Measurements from ENCODE around the gene ATP6V1F.

Gene ATP6V1F

DNA sequence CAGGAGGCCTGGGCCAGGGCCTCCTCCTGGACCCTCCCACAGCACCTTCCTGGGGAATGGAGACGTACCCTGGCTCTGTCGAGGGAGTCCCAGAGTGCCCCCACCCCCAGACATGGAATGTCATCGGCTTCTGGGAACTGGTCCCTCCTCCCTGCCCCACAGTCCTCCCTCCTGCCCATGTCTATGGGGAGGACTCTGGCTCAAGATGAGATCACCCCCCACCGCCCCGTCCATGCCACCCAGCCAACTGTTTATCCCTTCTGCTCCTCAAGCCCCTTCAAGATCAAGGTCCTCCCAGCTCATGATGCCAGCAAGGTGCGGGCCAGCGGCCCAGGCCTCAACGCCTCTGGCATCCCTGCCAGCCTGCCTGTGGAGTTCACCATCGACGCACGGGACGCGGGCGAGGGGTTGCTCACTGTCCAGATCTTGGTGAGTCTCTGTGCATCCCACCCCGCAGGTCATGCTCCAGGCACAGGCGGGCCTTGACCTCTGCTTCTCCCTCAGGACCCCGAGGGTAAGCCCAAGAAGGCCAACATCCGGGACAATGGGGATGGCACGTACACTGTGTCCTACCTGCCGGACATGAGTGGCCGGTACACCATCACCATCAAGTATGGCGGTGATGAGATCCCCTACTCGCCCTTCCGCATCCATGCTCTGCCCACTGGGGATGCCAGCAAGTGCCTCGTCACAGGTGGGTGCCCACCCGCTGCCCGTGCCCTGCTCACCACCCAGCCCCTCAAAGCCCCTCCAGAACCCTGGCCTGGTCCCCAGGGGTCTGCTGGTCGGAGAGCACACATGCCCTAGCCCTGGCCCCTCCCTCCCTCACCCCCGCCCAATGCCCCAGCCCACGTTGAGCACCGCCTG lies 14.1 kb upstream of the ATP6V1F start:
- no peak for DNase-seq (ENCODE audit: low spot score)

DNA sequence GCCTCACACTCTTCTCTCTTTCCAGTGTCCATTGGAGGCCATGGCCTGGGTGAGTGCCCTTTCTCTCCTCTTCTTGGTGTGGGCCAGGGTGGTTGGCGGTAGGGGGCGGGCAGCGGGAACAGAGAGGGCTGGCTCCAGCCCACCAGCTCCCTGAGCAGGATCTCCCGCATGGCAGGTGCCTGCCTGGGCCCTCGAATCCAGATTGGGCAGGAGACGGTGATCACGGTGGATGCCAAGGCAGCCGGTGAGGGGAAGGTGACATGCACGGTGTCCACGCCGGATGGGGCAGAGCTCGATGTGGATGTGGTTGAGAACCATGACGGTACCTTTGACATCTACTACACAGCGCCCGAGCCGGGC lies 13.5 kb upstream of the ATP6V1F start:
- no peak for DNase-seq (ENCODE audit: low spot score)

DNA sequence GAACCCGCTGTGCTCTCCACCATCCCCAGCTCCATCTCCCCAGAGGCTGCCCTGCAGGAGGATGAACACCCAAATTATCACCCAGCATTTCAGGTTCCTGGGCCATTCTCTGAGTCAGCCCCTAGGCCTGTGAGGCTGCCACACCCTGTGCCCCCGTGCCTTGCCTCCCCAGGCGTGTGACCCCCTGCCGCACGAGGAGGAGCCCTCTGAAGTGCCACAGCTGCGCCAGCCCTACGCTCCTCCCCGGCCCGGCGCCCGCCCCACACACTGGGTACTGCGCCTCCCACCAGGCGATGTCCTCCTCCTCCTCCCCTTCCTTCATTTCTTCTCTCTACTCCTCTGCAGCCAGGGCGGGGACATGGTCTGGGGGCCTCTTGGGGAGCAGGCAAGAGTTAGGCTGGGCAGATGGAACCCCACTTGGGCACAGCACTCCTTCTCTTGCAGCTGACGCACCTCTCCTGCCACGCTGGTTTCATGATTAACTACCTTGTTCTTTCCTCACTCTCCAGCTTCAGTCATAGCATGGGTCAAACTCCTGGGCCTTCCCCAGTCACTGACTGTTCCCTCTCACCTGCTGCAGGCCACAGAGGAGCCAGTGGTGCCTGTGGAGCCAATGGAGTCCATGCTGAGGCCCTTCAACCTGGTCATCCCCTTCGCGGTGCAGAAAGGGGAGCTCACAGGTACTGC lies 12.7 kb upstream of the ATP6V1F start:
- DNase-seq (ENCODE audit: low spot score) = no peak

DNA sequence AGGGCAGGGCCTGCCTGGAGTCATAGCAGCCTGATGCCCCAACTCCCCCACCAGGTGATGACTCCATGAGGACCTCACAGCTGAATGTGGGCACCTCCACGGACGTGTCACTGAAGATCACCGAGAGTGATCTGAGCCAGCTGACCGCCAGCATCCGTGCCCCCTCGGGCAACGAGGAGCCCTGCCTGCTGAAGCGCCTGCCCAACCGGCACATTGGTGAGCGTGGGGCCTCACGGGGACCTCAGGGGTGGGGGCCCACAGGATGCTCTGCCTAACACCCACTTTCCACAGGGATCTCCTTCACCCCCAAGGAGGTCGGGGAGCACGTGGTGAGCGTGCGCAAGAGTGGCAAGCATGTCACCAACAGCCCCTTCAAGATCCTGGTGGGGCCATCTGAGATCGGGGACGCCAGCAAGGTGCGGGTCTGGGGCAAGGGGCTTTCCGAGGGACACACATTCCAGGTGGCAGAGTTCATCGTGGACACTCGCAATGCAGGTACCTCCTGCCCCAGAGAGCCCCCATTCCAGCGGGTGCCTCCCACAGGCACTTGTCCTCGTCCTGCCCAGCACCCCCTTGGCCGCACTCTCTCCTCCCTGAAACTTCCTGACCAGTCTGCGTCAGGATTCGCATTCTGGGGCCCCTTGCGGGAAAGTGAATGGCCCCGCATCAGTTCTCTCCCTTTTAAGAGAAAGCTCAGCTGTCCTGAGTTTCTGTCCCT lies 10.0 kb upstream of the ATP6V1F start:
- DNase-seq (ENCODE audit: low spot score) = no peak

DNA sequence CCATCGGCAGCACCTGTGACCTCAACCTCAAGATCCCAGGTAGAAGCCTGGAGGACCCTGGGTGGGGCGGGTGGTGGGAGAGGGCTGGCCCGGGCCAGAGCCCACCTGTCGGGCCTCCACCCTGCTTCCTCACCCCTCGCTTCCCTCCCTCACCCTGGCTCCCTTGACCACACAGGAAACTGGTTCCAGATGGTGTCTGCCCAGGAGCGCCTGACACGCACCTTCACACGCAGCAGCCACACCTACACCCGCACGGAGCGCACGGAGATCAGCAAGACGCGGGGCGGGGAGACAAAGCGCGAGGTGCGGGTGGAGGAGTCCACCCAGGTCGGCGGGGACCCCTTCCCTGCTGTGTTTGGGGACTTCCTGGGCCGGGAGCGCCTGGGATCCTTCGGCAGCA lies 8.9 kb upstream of the ATP6V1F start:
- no peak for DNase-seq (ENCODE audit: low spot score)

DNA sequence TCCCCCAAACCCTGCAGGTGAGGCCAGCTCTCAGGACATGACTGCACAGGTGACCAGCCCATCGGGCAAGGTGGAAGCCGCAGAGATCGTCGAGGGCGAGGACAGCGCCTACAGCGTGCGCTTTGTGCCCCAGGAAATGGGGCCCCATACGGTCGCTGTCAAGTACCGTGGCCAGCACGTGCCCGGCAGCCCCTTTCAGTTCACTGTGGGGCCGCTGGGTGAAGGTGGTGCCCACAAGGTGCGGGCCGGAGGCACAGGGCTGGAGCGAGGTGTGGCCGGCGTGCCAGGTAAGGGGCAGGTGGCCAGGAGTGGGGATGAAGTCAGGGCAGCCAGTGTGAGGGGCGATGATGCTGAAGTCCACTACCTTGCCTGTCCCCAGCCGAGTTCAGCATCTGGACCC lies 8.3 kb upstream of the ATP6V1F start:
- DNase-seq (ENCODE audit: low spot score) = no peak

- no peak for DNase-seq (ENCODE audit: low spot score)
Observed at GRCh38 chr7:128855559-128855958, 7.1 kb upstream of the ATP6V1F start.

GRCh38 chr7:128856001-128856718 lies 6.5 kb upstream of the ATP6V1F start:
- DNase-seq (ENCODE audit: low spot score) = no peak

GRCh38 chr7:128858380-128859231 lies 4.0 kb upstream of the ATP6V1F start:
- no peak for DNase-seq (ENCODE audit: low spot score)

DNA sequence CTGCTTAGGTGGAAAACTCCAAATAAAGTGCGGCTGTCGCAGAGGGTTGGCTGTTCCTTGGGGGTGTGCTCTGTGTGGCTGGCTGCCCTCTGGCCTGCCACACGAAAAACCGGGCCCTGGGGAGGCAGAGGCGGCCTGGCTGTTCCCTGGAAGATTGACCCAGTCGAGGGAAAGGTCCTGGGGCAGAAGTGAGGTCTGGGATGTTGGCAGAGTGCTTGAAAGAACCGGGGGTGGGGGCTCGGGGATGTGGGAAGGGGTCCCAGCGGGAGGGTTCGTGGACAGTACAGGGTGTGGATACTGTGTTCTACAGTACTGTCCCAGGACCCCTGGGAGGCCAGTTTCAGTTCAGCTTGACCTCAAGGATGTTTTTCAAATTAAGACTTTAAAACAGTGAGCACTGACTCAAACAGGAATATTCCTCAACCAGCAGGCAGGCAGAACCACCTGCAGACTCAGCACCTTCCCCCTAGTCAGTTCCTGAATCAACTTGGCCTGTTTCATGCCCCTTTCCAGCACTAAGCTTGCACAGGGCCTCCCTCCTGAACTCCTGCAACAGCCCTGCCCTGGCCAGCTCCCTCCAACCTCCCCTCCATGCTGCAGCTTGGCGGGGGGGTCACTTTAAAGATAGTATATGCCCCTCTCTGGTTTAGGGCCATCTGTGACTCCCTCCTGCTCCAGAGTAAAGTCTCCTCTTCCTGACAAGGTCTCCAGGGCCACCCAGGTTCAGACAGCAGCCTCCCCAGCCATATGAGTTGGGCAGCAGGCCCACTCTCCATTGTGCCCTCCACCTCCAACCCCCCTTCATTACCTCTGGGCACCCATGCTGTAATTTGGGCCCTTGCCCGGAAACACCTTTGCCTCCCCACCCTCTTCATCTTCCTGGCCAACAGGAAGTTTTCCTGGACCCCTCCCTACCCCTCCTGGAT lies 3.2 kb upstream of the ATP6V1F start:
- no peak for DNase-seq (ENCODE audit: low spot score)

DNA sequence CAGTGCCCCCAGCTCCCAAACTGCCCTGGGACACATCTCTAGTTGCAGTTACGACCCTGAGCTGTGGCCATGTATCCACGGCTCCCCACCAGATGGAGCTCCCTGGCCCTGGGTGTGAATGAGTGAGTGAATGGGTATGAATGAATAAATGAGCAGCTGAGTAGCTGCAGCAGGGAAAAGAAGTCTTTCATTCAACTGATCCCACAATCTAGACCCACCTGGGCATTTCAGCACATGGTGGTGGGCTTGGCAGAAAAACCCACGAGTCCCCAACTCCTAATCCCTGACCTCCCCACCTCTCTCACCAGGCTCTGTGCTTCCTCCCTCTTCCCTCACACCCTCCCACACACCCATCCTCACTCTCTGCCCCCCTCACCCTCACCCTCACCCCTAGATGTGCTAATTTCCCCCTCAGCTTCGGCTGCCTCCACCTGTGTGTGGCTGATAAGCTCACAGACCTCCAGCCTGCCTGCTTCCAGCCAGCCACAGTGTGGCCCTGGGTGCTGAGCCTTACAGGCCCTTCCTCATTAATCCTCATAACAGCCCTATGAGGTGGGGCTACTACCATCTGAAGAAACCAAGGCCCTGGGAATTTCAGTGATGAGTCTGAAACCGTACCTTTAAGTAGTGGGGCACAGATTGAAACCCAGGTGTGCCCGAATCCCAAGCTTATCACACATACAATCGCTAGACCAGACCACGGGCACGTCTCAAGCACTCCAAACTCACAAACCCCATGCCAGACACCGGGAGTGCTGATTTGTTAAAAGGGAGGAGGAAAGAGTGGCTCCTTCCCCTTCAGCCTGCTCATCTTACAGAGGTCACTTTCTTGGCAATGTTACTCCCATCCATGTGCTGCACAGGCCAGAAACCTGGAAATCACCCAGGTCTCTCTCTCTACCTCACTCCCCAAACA lies 2.2 kb upstream of the ATP6V1F start:
- DNase-seq (ENCODE audit: low spot score) = no peak

- DNase-seq (ENCODE audit: low spot score) = no peak
Observed at GRCh38 chr7:128861957-128862570, 592 bp upstream of the ATP6V1F start.

GRCh38 chr7:128863433-128863989 lies 855 bp downstream of the ATP6V1F start:
- peak; percentile 87 for DNase-seq (ENCODE audit: low spot score)

DNA sequence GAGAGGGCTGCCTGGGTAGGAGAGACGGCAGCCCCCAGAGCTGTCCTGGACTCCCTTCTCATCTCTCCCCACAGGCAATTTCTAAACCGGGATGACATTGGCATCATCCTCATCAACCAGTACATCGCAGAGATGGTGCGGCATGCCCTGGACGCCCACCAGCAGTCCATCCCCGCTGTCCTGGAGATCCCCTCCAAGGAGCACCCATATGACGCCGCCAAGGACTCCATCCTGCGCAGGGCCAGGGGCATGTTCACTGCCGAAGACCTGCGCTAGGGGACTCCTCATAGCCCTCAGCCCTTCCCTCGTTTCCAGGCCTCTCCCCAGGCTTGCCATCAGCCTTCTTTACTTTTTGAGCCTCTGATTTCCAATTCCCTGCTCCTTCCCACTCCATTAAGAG lies 2.6 kb downstream of the ATP6V1F start:
- DNase-seq (ENCODE audit: low spot score) = no peak

- DNase-seq (ENCODE audit: low spot score) = no peak
Observed at GRCh38 chr7:128865996-128866877, 3.6 kb downstream of the ATP6V1F start.

DNA sequence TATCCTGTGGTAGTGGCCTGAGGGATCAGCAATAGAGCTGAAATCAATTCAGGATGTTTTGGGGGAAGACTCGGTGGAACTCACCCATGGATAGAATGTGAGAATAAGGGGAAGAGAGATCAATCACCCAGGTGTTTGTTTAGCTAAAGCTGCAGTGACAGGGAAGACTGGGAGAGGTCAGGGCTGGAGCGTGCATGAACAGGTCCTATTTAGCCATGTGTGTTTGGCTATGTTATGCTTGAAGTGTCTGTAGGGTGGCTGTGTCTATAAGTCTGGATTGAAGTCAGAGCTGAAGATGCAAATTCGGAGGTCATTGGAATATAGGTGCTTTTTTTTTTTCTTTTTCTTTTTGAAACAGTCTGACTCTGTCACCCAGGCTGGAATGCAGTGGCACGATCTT lies 4.6 kb downstream of the ATP6V1F start:
- no peak for DNase-seq (ENCODE audit: low spot score)

- DNase-seq (ENCODE audit: low spot score) = no peak
Observed at GRCh38 chr7:128867842-128868623, 5.4 kb downstream of the ATP6V1F start.

All from hepatic stellate cell (primary cell).